SK-N-SH (cell line): ENCODE measurements around the gene SCN1B. TPM values are rescaled to one million over a fixed set of nuclear protein-coding genes. Genes with fewer than 3 reads are reported as not detected.

Experiments used
- CTCF ChIA-PET: fragments of 300-600, 350-600 bp; formaldehyde crosslinking; extraction: SDS; loops from one replicate; lab custom pipeline; 2021; lab: Yijun Ruan, JAX
- POLR2A ChIA-PET: fragments of 350-600 bp; sonication (Branson Sonifier 250); formaldehyde crosslinking; extraction: SDS; loops from one replicate; lab custom pipeline; 2020; ENCODE audit warnings: antibody characterized with exemption, inconsistent platforms; lab: Yijun Ruan, JAX
- DNase-seq: peaks from one replicate; pipeline ENCODE4 v3.0.0; 2012
- H2AFZ ChIP-seq: fragments of 200-600 bp; sonication (generic); 2 replicates; pipeline ENCODE4 v1.8.1; 2016; ENCODE audit warnings: antibody characterized with exemption, mild to moderate bottlenecking, low read depth
- H3F3A ChIP-seq: fragments of 200-600 bp; sonication (generic); replicated peaks from 2 replicates; pipeline ENCODE3; 2016; ENCODE audit warnings: antibody characterized with exemption, mild to moderate bottlenecking; ENCODE audit not compliant: insufficient read depth
- H3K27ac ChIP-seq, 2 experiments: fragments of 200-500 bp in 1 of 2; fragments of 200-600 bp in 1 of 2; sonication (Bioruptor generic) in 1 of 2; sonication (generic), shearing (Covaris generic) in 1 of 2; 2 replicates each; pipeline versions ENCODE4 v1.5.1 to v1.6.1; 2014 to 2016; ENCODE audit warnings: low read depth in 2 of 2, inconsistent platforms in 1 of 2, low read length in 1 of 2, mild to moderate bottlenecking in 1 of 2, mixed read lengths in 1 of 2
- H3K27me3 ChIP-seq: fragments of 200-600 bp; sonication (generic), shearing (Covaris generic); 2 replicates; pipeline ENCODE4 v1.6.1; 2016; ENCODE audit warnings: mixed run types; ENCODE audit not compliant: insufficient read depth
- H3K36me3 ChIP-seq, 2 experiments: fragments of 200-500 bp in 1 of 2; fragments of 200-600 bp in 1 of 2; sonication (Bioruptor generic) in 1 of 2; sonication (generic) in 1 of 2; replicated peaks in 1 of 2; 2 replicates each; pipeline versions ENCODE3 to v1.5.1; 2014 to 2016; ENCODE audit warnings: low read length in 1 of 2, mild to moderate bottlenecking in 1 of 2; ENCODE audit not compliant: insufficient read depth in 2 of 2, control insufficient read depth in 1 of 2
- H3K4me1 ChIP-seq, 2 experiments: fragments of 200-500 bp in 1 of 2; fragments of 200-600 bp in 1 of 2; sonication (Bioruptor generic) in 1 of 2; sonication (generic), shearing (Covaris generic) in 1 of 2; 2 replicates each; pipeline versions ENCODE4 v1.5.1 to v1.6.1; 2014 to 2016; ENCODE audit warnings: low read depth in 1 of 2, low read length in 1 of 2, mixed run types in 1 of 2; ENCODE audit not compliant: insufficient read depth in 2 of 2, control insufficient read depth in 1 of 2
- H3K4me2 ChIP-seq: fragments of 200-600 bp; sonication (generic), shearing (Covaris generic); 2 replicates; pipeline ENCODE4 v1.6.1; 2017; ENCODE audit warnings: mixed run types
- H3K4me3 ChIP-seq, 2 experiments: fragments of 200-500 bp in 1 of 2; fragments of 200-600 bp in 1 of 2; sonication (Bioruptor generic) in 1 of 2; sonication (generic), shearing (Covaris generic) in 1 of 2; 2 replicates each; pipeline versions ENCODE4 v1.5.1 to v1.8.1; 2014 to 2016; ENCODE audit warnings: low read depth in 2 of 2, inconsistent platforms in 1 of 2, low read length in 1 of 2, mild to moderate bottlenecking in 1 of 2, mixed read lengths in 1 of 2, moderate library complexity in 1 of 2
- H3K79me2 ChIP-seq: fragments of 200-600 bp; sonication (generic); 2 replicates; pipeline ENCODE4 v1.8.1; 2017; ENCODE audit warnings: mild to moderate bottlenecking; ENCODE audit not compliant: insufficient read depth
- H3K9ac ChIP-seq: fragments of 200-600 bp; sonication (generic); 2 replicates; pipeline ENCODE4 v1.6.1; 2017; ENCODE audit warnings: mixed run types
- H3K9me2 ChIP-seq: fragments of 200-600 bp; sonication (generic); 2 replicates; pipeline ENCODE4 v1.6.1; 2017; ENCODE audit warnings: mixed run types
- H3K9me3 ChIP-seq: fragments of 200-600 bp; sonication (generic); 2 replicates; pipeline ENCODE4 v1.6.1; 2017; ENCODE audit warnings: mixed run types, mild to moderate bottlenecking, moderate library complexity
- H4K20me1 ChIP-seq: fragments of 200-600 bp; sonication (generic); 2 replicates; pipeline ENCODE4 v1.6.1; 2017; ENCODE audit warnings: mild to moderate bottlenecking, mixed run types; ENCODE audit not compliant: insufficient read depth
- ELF1 ChIP-seq: IDR thresholded peaks from 2 replicates; pipeline ENCODE4 v1.4.0; 2012
- EP300 ChIP-seq, 2 experiments: IDR thresholded peaks; 2 replicates each; pipeline versions ENCODE4 v1.4.0 to v1.6.1; 2012; ENCODE audit warnings: borderline replicate concordance in 1 of 2, low read depth in 1 of 2, low read length in 1 of 2
- FOSL2 ChIP-seq: IDR thresholded peaks from 2 replicates; pipeline ENCODE4 v1.4.0; 2012; ENCODE audit warnings: low read depth, mild to moderate bottlenecking, moderate library complexity, borderline replicate concordance
- FOXJ3 ChIP-seq: sonication (generic); formaldehyde crosslinking; IDR thresholded peaks from 2 replicates; pipeline ENCODE4 v1.5.1; 2020; ENCODE audit warnings: mild to moderate bottlenecking, missing genetic modification reagents
- GABPA ChIP-seq: IDR thresholded peaks from 2 replicates; pipeline ENCODE4 v1.4.0; 2012; ENCODE audit warnings: low read depth, mild to moderate bottlenecking
- NRF1 ChIP-seq: IDR thresholded peaks from 2 replicates; pipeline ENCODE4 v1.6.1; 2012; ENCODE audit warnings: low read depth, mild to moderate bottlenecking, low read length
- POLR2AphosphoS5 ChIP-seq: IDR thresholded peaks from 2 replicates; pipeline ENCODE4 v1.6.1; 2012; ENCODE audit warnings: low read depth, low read length
- RAD21 ChIP-seq: IDR thresholded peaks from 2 replicates; pipeline ENCODE4 v1.6.1; 2012; ENCODE audit warnings: mild to moderate bottlenecking, low read length
- SIN3A ChIP-seq: IDR thresholded peaks from 2 replicates; pipeline ENCODE4 v1.6.1; 2012; ENCODE audit warnings: low read depth, mild to moderate bottlenecking, low read length, moderate library complexity, borderline replicate concordance
- SMC3 ChIP-seq: IDR thresholded peaks from 2 replicates; pipeline ENCODE4 v1.6.1; 2012; ENCODE audit warnings: low read depth, low read length, improper control_type of control experiment
- TCF12 ChIP-seq: IDR thresholded peaks from 2 replicates; pipeline ENCODE4 v1.4.0; 2012
- TEAD4 ChIP-seq: IDR thresholded peaks from 2 replicates; pipeline ENCODE4 v1.4.0; 2012; ENCODE audit warnings: mild to moderate bottlenecking, borderline replicate concordance; ENCODE audit not compliant: insufficient read depth
- WGBS: methylation state at CpG from one replicate; pipeline ENCODE4 v1.1.6; 2017; ENCODE audit warnings: low lambda C conversion rate; 5-methylcytosine and 5-hydroxymethylcytosine counted together
- polyA plus RNA-seq, 3 experiments: library from polyadenylated mRNA; depleted of rRNA; stranded (reverse); fragments of >200 nt; gene quantifications; 2 replicates each; pipeline ENCODE4 v1.2.3, GENCODE V29; 2012
- TF ChIP-seq, protein P1 (sequence below): IDR thresholded peaks from 2 replicates; pipeline ENCODE4; 2012
- TF ChIP-seq, protein P2 (sequence below): IDR thresholded peaks from 2 replicates; pipeline ENCODE4 v1.4.0; 2012; ENCODE audit warnings: low read depth
- TF ChIP-seq, protein P3 (sequence below): fragments of 150-350 bp; IDR thresholded peaks from 2 replicates; pipeline ENCODE4 v1.6.1; 2016; ENCODE audit warnings: mild to moderate bottlenecking, low read depth, low read length
- TF ChIP-seq, protein P4 (sequence below): fragments of 200-600 bp; sonication (generic); IDR thresholded peaks from 2 replicates; pipeline ENCODE4 v1.6.1; 2017; ENCODE audit warnings: antibody characterized with exemption, mild to moderate bottlenecking, moderate library complexity
- TF ChIP-seq, protein P5 (sequence below): IDR thresholded peaks from 2 replicates; pipeline ENCODE4 v1.4.0; 2012; ENCODE audit warnings: low read depth, borderline replicate concordance

Gene SCN1B
- polyA plus RNA-seq, 1 of the 3 experiments (the other 2 are of a cell fraction): 10.5 TPM

DNA sequence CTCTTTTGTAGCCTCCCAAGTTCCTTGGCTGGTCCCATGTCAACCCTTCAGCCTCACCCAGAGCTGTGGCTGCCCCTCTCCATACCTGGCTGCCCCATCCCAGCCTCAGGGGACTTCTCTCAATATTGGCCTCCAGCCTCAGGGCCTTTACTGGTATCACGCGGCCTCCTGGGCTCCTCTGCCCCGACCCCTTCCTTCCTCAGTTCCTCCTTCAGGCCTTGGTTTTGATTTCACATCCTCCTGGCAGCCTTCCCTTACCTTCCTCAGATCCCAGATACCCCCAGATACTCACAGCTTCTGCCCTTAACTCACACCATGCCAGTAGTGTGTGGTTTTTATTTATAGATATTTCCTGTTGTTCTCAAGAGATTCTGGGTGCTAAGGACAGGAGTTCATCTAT, 12.8 kb upstream of the SCN1B start (continued):
- TF ChIP-seq, protein P1, sequence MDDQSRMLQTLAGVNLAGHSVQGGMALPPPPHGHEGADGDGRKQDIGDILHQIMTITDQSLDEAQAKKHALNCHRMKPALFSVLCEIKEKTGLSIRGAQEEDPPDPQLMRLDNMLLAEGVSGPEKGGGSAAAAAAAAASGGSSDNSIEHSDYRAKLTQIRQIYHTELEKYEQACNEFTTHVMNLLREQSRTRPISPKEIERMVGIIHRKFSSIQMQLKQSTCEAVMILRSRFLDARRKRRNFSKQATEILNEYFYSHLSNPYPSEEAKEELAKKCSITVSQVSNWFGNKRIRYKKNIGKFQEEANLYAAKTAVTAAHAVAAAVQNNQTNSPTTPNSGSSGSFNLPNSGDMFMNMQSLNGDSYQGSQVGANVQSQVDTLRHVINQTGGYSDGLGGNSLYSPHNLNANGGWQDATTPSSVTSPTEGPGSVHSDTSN: no peak
- TF ChIP-seq FOXJ3 (CRISPR knock-in tag): no peak
- no peak for TF ChIP-seq TCF12

DNA sequence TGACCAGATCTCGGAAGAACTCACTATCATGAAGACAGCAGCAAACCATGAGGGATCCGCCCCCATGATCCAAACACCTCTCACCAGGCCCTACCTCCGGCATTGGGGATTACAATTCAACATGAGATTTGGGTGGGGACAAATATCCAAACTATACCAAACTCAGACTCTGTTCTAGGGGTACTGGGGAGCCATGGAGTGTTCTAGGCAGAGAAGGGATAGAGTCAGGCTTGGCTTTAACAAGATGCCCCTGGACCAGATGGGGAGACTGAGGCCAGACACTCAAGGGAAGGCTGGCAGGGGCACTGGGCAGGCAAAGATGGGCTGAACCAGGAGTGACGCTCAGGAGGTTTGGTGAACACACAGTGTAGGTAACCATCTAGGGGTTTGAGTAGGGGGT, 11.9 kb upstream of the SCN1B start:
- no peak overlapping the region for H3K4me3 ChIP-seq
- no peaks in the 10 kb centered on the region for H4K20me1 ChIP-seq
- no peak overlapping the region for H2AFZ ChIP-seq
- POLR2A ChIA-PET: no interaction called here
- WGBS: 100% methylated on average over 4 of the region's 4 CpGs
- DNase-seq: no peak
- CTCF ChIA-PET: interaction anchor here (0.6 to 1.8 kb wide), 5 partner anchors 10 to 306 kb away, joined by 3 to 6 read pairs (median 3); partner anchors contain the start of gene USF2
- TF ChIP-seq ELF1: no peak
- TF ChIP-seq TEAD4: no peak
- no peak for TF ChIP-seq RAD21
- TF ChIP-seq, protein P2, sequence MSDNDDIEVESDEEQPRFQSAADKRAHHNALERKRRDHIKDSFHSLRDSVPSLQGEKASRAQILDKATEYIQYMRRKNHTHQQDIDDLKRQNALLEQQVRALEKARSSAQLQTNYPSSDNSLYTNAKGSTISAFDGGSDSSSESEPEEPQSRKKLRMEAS: no peak
- TF ChIP-seq SIN3A: no peak
- no peak for TF ChIP-seq EP300 (IDR thresholded peaks at IDR 0.05; ENCODE audit: borderline replicate concordance in 1 of 2, low read depth in 1 of 2, low read length in 1 of 2)
- H3K27ac ChIP-seq: no peak overlapping the region
- peaks cover 24 to 59% of the 10 kb centered on the region in 2 experiments for H3K36me3 ChIP-seq
- no peaks in the 10 kb centered on the region for H3F3A ChIP-seq
- no peak overlapping the region for H3K4me2 ChIP-seq
- H3K9me3 ChIP-seq: no peaks in the 10 kb centered on the region
- no peak overlapping the region for H3K9ac ChIP-seq
- no peaks in the 10 kb centered on the region for H3K27me3 ChIP-seq
- no peaks in the 10 kb centered on the region for H3K79me2 ChIP-seq
- peaks cover 0 to 1% of the 10 kb centered on the region in 2 experiments; a peak in 1 of 4 replicates for H3K4me1 ChIP-seq
- no peaks in the 10 kb centered on the region for H3K9me2 ChIP-seq

DNA sequence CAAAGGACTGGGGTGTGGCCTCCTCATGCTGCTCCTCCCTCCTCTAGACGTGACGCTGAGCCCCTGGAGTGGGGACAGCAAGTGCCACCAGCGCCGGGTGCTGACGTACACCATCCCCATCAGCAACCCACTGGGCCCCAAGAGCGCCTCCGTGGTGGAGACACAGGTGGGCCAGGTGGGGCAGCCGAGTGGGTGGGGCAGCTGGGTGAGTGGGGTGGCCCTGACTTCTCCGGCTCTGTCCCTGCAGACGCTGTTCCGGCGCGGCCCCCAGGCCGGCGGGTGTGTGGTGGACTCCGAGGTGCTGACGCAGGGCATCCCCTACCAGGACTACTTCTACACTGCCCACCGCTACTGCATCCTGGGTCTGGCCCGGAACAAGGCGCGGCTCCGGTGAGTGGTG, 11.1 kb upstream of the SCN1B start:
- H3K4me1 ChIP-seq: peaks cover 0 to 6% of the 10 kb centered on the region in 2 experiments; a peak in 1 of 4 replicates
- WGBS: 98% methylated on average over 14 of the region's 22 CpGs
- ChIA-PET POLR2A (interaction anchor here (0.6 kb wide), 1 partner anchor 8 kb away, joined by 3 read pairs; no protein-coding TSS in a partner anchor), CTCF (interaction anchor here (0.8 to 1.8 kb wide), 3 partner anchors 10 to 25 kb away, joined by 3 to 6 read pairs (median 4); no protein-coding TSS in a partner anchor)
- H3K4me2 ChIP-seq: no peak overlapping the region
- no peaks in the 10 kb centered on the region for H3K79me2 ChIP-seq
- no peaks in the 10 kb centered on the region for H4K20me1 ChIP-seq
- H3K9ac ChIP-seq: no peak overlapping the region
- H2AFZ ChIP-seq: no peak overlapping the region
- H3K9me3 ChIP-seq: no peaks in the 10 kb centered on the region
- no peaks in the 10 kb centered on the region for H3K9me2 ChIP-seq
- H3K27me3 ChIP-seq: no peaks in the 10 kb centered on the region
- H3K27ac ChIP-seq: no peak overlapping the region
- H3K4me3 ChIP-seq: no peak overlapping the region
- no peak for DNase-seq
- H3K36me3 ChIP-seq: peaks cover 24 to 59% of the 10 kb centered on the region in 2 experiments
- no peaks in the 10 kb centered on the region for H3F3A ChIP-seq
- no peak for TF ChIP-seq NRF1
- TF ChIP-seq, protein P3, sequence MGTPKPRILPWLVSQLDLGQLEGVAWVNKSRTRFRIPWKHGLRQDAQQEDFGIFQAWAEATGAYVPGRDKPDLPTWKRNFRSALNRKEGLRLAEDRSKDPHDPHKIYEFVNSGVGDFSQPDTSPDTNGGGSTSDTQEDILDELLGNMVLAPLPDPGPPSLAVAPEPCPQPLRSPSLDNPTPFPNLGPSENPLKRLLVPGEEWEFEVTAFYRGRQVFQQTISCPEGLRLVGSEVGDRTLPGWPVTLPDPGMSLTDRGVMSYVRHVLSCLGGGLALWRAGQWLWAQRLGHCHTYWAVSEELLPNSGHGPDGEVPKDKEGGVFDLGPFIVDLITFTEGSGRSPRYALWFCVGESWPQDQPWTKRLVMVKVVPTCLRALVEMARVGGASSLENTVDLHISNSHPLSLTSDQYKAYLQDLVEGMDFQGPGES: no peak
- TF ChIP-seq FOSL2: no peak
- TF ChIP-seq EP300 (IDR thresholded peaks at IDR 0.05; ENCODE audit: borderline replicate concordance in 1 of 2, low read depth in 1 of 2, low read length in 1 of 2): no peak
- TF ChIP-seq, protein P4, sequence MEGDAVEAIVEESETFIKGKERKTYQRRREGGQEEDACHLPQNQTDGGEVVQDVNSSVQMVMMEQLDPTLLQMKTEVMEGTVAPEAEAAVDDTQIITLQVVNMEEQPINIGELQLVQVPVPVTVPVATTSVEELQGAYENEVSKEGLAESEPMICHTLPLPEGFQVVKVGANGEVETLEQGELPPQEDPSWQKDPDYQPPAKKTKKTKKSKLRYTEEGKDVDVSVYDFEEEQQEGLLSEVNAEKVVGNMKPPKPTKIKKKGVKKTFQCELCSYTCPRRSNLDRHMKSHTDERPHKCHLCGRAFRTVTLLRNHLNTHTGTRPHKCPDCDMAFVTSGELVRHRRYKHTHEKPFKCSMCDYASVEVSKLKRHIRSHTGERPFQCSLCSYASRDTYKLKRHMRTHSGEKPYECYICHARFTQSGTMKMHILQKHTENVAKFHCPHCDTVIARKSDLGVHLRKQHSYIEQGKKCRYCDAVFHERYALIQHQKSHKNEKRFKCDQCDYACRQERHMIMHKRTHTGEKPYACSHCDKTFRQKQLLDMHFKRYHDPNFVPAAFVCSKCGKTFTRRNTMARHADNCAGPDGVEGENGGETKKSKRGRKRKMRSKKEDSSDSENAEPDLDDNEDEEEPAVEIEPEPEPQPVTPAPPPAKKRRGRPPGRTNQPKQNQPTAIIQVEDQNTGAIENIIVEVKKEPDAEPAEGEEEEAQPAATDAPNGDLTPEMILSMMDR: no peak
- no peak for TF ChIP-seq SMC3
- TF ChIP-seq POLR2AphosphoS5: no peak
- TF ChIP-seq TCF12: no peak
- TF ChIP-seq, protein P1: no peak
- TF ChIP-seq, protein P2: no peak
- no peak for TF ChIP-seq RAD21
- TF ChIP-seq, protein P5, sequence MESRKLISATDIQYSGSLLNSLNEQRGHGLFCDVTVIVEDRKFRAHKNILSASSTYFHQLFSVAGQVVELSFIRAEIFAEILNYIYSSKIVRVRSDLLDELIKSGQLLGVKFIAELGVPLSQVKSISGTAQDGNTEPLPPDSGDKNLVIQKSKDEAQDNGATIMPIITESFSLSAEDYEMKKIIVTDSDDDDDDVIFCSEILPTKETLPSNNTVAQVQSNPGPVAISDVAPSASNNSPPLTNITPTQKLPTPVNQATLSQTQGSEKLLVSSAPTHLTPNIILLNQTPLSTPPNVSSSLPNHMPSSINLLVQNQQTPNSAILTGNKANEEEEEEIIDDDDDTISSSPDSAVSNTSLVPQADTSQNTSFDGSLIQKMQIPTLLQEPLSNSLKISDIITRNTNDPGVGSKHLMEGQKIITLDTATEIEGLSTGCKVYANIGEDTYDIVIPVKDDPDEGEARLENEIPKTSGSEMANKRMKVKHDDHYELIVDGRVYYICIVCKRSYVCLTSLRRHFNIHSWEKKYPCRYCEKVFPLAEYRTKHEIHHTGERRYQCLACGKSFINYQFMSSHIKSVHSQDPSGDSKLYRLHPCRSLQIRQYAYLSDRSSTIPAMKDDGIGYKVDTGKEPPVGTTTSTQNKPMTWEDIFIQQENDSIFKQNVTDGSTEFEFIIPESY: no peak
- no peak for TF ChIP-seq GABPA
